Vagina (tissue), 2 donors: Measurements from ENCODE around the gene NCKAP1.

Source experiments
- POLR2AphosphoS5 ChIP-seq, 2 donors: sonication (generic); formaldehyde crosslinking; IDR thresholded peaks; one replicate each; pipeline ENCODE4 v1.9.0; 2017; ENCODE audit warnings: antibody characterized with exemption in 2 of 2, mild to moderate bottlenecking in 2 of 2, low read depth in 1 of 2; ENCODE audit not compliant: insufficient read depth in 1 of 2
- TF ChIP-seq, protein P1 (sequence below), 3 experiments: fragments of 450-650 bp in 2 of 3; fragments of 200-600 bp in 1 of 3; sonication (generic) in 1 of 3; IDR thresholded peaks; one replicate each; pipeline ENCODE4 v1.5.1; 2017 to 2019; ENCODE audit warnings: antibody characterized with exemption in 3 of 3, mild to moderate bottlenecking in 2 of 3, moderate library complexity in 2 of 3

DNA sequence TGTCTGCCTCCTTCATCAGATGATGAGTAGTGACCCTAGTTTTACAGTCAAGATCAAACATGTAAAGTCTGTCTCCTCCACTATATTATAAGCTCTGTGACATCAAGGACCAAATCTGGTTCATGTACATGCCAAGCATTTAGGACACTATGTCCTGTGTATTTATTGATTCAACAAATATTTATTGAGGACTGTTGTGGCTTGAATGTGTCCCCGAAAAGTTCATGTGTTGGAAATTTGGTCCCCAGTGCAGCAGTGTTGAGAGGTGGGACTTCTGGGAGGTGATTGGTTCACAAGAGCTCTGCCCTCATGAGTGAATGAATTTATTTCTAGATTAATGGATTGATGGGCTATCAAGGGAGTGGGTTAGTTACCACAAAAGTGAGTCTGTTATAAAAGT, 125.2 kb downstream of the NCKAP1 start:
- TF ChIP-seq, protein P1, sequence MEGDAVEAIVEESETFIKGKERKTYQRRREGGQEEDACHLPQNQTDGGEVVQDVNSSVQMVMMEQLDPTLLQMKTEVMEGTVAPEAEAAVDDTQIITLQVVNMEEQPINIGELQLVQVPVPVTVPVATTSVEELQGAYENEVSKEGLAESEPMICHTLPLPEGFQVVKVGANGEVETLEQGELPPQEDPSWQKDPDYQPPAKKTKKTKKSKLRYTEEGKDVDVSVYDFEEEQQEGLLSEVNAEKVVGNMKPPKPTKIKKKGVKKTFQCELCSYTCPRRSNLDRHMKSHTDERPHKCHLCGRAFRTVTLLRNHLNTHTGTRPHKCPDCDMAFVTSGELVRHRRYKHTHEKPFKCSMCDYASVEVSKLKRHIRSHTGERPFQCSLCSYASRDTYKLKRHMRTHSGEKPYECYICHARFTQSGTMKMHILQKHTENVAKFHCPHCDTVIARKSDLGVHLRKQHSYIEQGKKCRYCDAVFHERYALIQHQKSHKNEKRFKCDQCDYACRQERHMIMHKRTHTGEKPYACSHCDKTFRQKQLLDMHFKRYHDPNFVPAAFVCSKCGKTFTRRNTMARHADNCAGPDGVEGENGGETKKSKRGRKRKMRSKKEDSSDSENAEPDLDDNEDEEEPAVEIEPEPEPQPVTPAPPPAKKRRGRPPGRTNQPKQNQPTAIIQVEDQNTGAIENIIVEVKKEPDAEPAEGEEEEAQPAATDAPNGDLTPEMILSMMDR (IDR thresholded peaks at IDR 0.05): no peak
- TF ChIP-seq POLR2AphosphoS5 (IDR thresholded peaks at IDR 0.05; ENCODE audit: insufficient read depth in 1 of 2, low read depth in 1 of 2): no peak
